ENCODE results near the gene FGG. TPM values are rescaled to one million over a fixed set of nuclear protein-coding genes. Genes with fewer than 3 reads are reported as not detected.

FGG gene
- total and polyA plus RNA-seq, 2 of the 13 experiments (the other 11 are each of a cell fraction or from before 2014, with no cell fraction given), result 1,037 to 2,423 TPM

GRCh38 chr4:154617820-154618317, 5.4 kb upstream of the FGG start (continued):
- TF ChIP-seq ZBTB20 (CRISPR knock-in tag; IDR thresholded peaks at IDR 0.05; ENCODE audit: borderline replicate concordance, low read depth), result peak; percentile 100
- TF ChIP-seq SMARCC2 (IDR thresholded peaks at IDR 0.05), result 0 out of 2 replicates have a peak, but pooled peaks have one; percentile 64
- peak; percentile 44; the same call in 1 of the 2 replicates for TF ChIP-seq ZSCAN25 (CRISPR knock-in tag; IDR thresholded peaks at IDR 0.05)
- TF ChIP-seq CREBL2 (CRISPR knock-in tag; IDR thresholded peaks at IDR 0.05; ENCODE audit: borderline replicate concordance), result no peak
- TF ChIP-seq ONECUT2 (CRISPR knock-in tag; IDR thresholded peaks at IDR 0.05), result peak; percentile 89
- TF ChIP-seq, protein P1, sequence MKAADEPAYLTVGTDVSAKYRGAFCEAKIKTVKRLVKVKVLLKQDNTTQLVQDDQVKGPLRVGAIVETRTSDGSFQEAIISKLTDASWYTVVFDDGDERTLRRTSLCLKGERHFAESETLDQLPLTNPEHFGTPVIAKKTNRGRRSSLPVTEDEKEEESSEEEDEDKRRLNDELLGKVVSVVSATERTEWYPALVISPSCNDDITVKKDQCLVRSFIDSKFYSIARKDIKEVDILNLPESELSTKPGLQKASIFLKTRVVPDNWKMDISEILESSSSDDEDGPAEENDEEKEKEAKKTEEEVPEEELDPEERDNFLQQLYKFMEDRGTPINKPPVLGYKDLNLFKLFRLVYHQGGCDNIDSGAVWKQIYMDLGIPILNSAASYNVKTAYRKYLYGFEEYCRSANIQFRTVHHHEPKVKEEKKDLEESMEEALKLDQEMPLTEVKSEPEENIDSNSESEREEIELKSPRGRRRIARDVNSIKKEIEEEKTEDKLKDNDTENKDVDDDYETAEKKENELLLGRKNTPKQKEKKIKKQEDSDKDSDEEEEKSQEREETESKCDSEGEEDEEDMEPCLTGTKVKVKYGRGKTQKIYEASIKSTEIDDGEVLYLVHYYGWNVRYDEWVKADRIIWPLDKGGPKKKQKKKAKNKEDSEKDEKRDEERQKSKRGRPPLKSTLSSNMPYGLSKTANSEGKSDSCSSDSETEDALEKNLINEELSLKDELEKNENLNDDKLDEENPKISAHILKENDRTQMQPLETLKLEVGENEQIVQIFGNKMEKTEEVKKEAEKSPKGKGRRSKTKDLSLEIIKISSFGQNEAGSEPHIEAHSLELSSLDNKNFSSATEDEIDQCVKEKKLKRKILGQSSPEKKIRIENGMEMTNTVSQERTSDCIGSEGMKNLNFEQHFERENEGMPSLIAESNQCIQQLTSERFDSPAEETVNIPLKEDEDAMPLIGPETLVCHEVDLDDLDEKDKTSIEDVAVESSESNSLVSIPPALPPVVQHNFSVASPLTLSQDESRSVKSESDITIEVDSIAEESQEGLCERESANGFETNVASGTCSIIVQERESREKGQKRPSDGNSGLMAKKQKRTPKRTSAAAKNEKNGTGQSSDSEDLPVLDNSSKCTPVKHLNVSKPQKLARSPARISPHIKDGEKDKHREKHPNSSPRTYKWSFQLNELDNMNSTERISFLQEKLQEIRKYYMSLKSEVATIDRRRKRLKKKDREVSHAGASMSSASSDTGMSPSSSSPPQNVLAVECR (CRISPR knock-in tag; IDR thresholded peaks at IDR 0.05; ENCODE audit: borderline replicate concordance), result peak; percentile 46; the same call in 1 of the 2 replicates
- TF ChIP-seq ESRRA (CRISPR knock-in tag; IDR thresholded peaks at IDR 0.05; ENCODE audit: low read depth), result peak; percentile 92
- peak; percentile 79; the same call in 1 of the 2 replicates for TF ChIP-seq HMGXB3 (CRISPR knock-in tag; IDR thresholded peaks at IDR 0.05; ENCODE audit: borderline replicate concordance)
- TF ChIP-seq, protein P2, sequence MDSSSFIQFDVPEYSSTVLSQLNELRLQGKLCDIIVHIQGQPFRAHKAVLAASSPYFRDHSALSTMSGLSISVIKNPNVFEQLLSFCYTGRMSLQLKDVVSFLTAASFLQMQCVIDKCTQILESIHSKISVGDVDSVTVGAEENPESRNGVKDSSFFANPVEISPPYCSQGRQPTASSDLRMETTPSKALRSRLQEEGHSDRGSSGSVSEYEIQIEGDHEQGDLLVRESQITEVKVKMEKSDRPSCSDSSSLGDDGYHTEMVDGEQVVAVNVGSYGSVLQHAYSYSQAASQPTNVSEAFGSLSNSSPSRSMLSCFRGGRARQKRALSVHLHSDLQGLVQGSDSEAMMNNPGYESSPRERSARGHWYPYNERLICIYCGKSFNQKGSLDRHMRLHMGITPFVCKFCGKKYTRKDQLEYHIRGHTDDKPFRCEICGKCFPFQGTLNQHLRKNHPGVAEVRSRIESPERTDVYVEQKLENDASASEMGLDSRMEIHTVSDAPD (CRISPR knock-in tag; IDR thresholded peaks at IDR 0.05), result peak; percentile 85
- no peak for TF ChIP-seq BATF2 (CRISPR knock-in tag; IDR thresholded peaks at IDR 0.05)
- TF ChIP-seq AKAP8 (CRISPR knock-in tag; IDR thresholded peaks at IDR 0.05), result peak; percentile 53; the same call in 1 of the 2 replicates
- TF ChIP-seq ZFP41 (CRISPR knock-in tag; IDR thresholded peaks at IDR 0.05; ENCODE audit: borderline replicate concordance), result no peak
- no peak for TF ChIP-seq CENPX (CRISPR knock-in tag; IDR thresholded peaks at IDR 0.05)
- TF ChIP-seq EHMT2 (IDR thresholded peaks at IDR 0.05; ENCODE audit: borderline replicate concordance, low read depth, low read length), result peak; percentile 65; the same call in 1 of the 2 replicates
- no peak for TF ChIP-seq NONO (IDR thresholded peaks at IDR 0.05)
- peak; percentile 85 for TF ChIP-seq NONO (CRISPR knock-in tag; conservative IDR thresholded peaks at IDR 0.05)
- TF ChIP-seq HHEX (CRISPR knock-in tag; IDR thresholded peaks at IDR 0.05), result peak; percentile 97

All from HepG2 (cell line).